ENCODE results near the gene IFNA5. TPM values are rescaled to one million over a fixed set of nuclear protein-coding genes. Genes with fewer than 3 reads are reported as not detected.

IFNA5 gene
- under 0.01 TPM in 1 of 2 replicates, not detected in the other for total RNA-seq

GRCh38 chr9:21305213-21305612 is at the start of gene IFNA5:
Gene IFNA5 (minus strand): TSS chr9:21305313. CDS start chr9:21305256, 57 bp downstream.

GRCh38 chr9:21350787-21351186 is 45.7 kb upstream of the IFNA5 start, which contains the start of gene IFNA6:
Gene IFNA6 (minus strand): TSS chr9:21350887. CDS start chr9:21350887, 0 bp downstream.

GRCh38 chr9:21334701-21335632 is 29.9 kb upstream of the IFNA5 start, which contains the start of gene KLHL9:
Gene KLHL9 (minus strand): TSS chr9:21335404. CDS start chr9:21334859, 545 bp downstream.

Other genes with a start within 250 kb of the IFNA5 start
- gene IFNB1, start 227.4 kb downstream of the IFNA5 start, total RNA-seq, result not detected in 2 replicates
- not detected in 2 replicates for gene IFNW1, start 163.5 kb downstream of the IFNA5 start, total RNA-seq
- gene IFNA21, start 138.7 kb downstream of the IFNA5 start, total RNA-seq, result not detected in 2 replicates
- gene IFNA4, start 117.7 kb downstream of the IFNA5 start, total RNA-seq, result not detected in 2 replicates
- not detected in 2 replicates for gene IFNA7, start 103.1 kb downstream of the IFNA5 start, total RNA-seq
- not detected in 2 replicates for gene IFNA10, start 98.2 kb downstream of the IFNA5 start, total RNA-seq
- not detected in 2 replicates for gene IFNA16, start 88.0 kb downstream of the IFNA5 start, total RNA-seq
- gene IFNA17, start 77.1 kb downstream of the IFNA5 start, total RNA-seq, result not detected in 2 replicates
- gene IFNA14, start 65.3 kb downstream of the IFNA5 start, total RNA-seq, result not detected in 2 replicates
- gene KLHL9, start 30.1 kb upstream of the IFNA5 start, total RNA-seq, result 22.5 and 41.5 TPM in 2 replicates
- not detected in 2 replicates for gene IFNA6, start 45.6 kb upstream of the IFNA5 start, total RNA-seq
- not detected in 2 replicates for gene IFNA13, start 62.7 kb upstream of the IFNA5 start, total RNA-seq
- gene IFNA2, start 80.1 kb upstream of the IFNA5 start, total RNA-seq, result not detected in 2 replicates
- gene IFNA8, start 103.8 kb upstream of the IFNA5 start, total RNA-seq, result not detected in 2 replicates
- not detected in 2 replicates for gene IFNA1, start 135.1 kb upstream of the IFNA5 start, total RNA-seq
- gene IFNE, start 177.0 kb upstream of the IFNA5 start, total RNA-seq, result 0.16 and 0.63 TPM in 2 replicates